ENCODE results near the gene STPG2. TPM values are rescaled to one million over a fixed set of nuclear protein-coding genes. Genes with fewer than 3 reads are reported as not detected.
"Not testable (repeated sequence)": the region's sequence is repeated elsewhere in the genome, so short reads cannot be mapped to it uniquely, and the experiment has no call there.

STPG2 gene
- total RNA-seq, 1 experiment from 2014 or later: 0.61 TPM

- Mint-ChIP-seq H3K27me3 (ENCODE audit: insufficient read depth, unreplicated experiment) (no peaks in the 10 kb centered on the region), H3K4me3 (ENCODE audit: unreplicated experiment) (no peak overlapping the region), H3K27ac (ENCODE audit: low read depth, unreplicated experiment) (no peak overlapping the region), H3K4me1 (ENCODE audit: insufficient read depth, unreplicated experiment) (no peaks in the 10 kb centered on the region), H3K36me3 (ENCODE audit: insufficient read depth, unreplicated experiment) (no peaks in the 10 kb centered on the region), H3K9me3 (ENCODE audit: unreplicated experiment) (no peaks in the 10 kb centered on the region)
- POLR2A ChIA-PET: no interaction called here
- intact Hi-C loops (cut with micrococcal nuclease): no loop called here
- BruUV-seq (replicated peaks): no TSS peak
- no peak for DNase-seq (ENCODE audit: unreplicated experiment)
- CTCF ChIA-PET: no interaction called here
- TF ChIP-seq CTCF (IDR thresholded peaks at IDR 0.05; ENCODE audit: unreplicated experiment): no peak
Measured at GRCh38 chr4:97643179-97643578, 500.1 kb downstream of the STPG2 start.

GRCh38 chr4:97639961-97640360, 503.3 kb downstream of the STPG2 start:
- DNase-seq (ENCODE audit: unreplicated experiment): no peak
- no peak for TF ChIP-seq CTCF (IDR thresholded peaks at IDR 0.05; ENCODE audit: unreplicated experiment)
- POLR2A ChIA-PET: interaction anchor here (0.6 kb wide), 1 partner anchor 484 kb away, joined by 5 read pairs; no protein-coding TSS in a partner anchor
- H3K4me1 Mint-ChIP-seq (ENCODE audit: insufficient read depth, unreplicated experiment): no peaks in the 10 kb centered on the region
- no peaks in the 10 kb centered on the region for H3K27me3 Mint-ChIP-seq (ENCODE audit: insufficient read depth, unreplicated experiment)
- H3K9me3 Mint-ChIP-seq (ENCODE audit: unreplicated experiment): no peaks in the 10 kb centered on the region
- BruUV-seq (replicated peaks): no TSS peak
- CTCF ChIA-PET: interaction anchor here (0.6 kb wide), 1 partner anchor 333 kb away, joined by 4 read pairs; no protein-coding TSS in a partner anchor
- H3K27ac Mint-ChIP-seq (ENCODE audit: low read depth, unreplicated experiment): no peak overlapping the region
- intact Hi-C loops (cut with micrococcal nuclease): no loop called here
- no peak overlapping the region for H3K4me3 Mint-ChIP-seq (ENCODE audit: unreplicated experiment)
- H3K36me3 Mint-ChIP-seq (ENCODE audit: insufficient read depth, unreplicated experiment): no peaks in the 10 kb centered on the region

DNA sequence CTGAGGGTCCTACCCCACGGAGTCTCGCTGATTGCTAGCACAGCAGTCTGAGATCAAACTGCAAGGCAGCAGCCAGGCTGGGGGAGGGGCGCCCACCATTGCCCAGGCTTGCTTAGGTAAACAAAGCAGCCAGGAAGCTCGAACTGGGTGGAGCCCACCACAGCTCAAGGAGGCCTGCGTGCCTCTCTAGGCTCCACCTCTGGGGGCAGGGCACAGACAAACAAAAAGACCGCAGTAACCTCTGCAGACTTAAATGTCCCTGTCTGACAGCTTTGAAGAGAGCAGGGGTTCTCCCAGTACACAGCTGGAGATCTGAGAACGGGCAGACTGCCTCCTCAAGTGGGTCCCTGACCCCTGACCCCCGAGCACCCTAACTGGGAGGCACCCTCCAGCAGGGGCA, 509.4 kb downstream of the STPG2 start:
- H3K27ac Mint-ChIP-seq (ENCODE audit: low read depth, unreplicated experiment); POLR2A ChIA-PET; intact Hi-C loops (cut with micrococcal nuclease); DNase-seq (ENCODE audit: unreplicated experiment); H3K4me1 Mint-ChIP-seq (ENCODE audit: insufficient read depth, unreplicated experiment); H3K27me3 Mint-ChIP-seq (ENCODE audit: insufficient read depth, unreplicated experiment); CTCF ChIA-PET; H3K9me3 Mint-ChIP-seq (ENCODE audit: unreplicated experiment); H3K4me3 Mint-ChIP-seq (ENCODE audit: unreplicated experiment); H3K36me3 Mint-ChIP-seq (ENCODE audit: insufficient read depth, unreplicated experiment); BruUV-seq (replicated peaks): not testable (repeated sequence)

GRCh38 chr4:97627750-97628149, 515.5 kb downstream of the STPG2 start:
- no peak overlapping the region for H3K4me3 Mint-ChIP-seq (ENCODE audit: unreplicated experiment)
- no peak for TF ChIP-seq CTCF (IDR thresholded peaks at IDR 0.05; ENCODE audit: unreplicated experiment)
- H3K4me1 Mint-ChIP-seq (ENCODE audit: insufficient read depth, unreplicated experiment): no peaks in the 10 kb centered on the region
- H3K27ac Mint-ChIP-seq (ENCODE audit: low read depth, unreplicated experiment): no peak overlapping the region
- POLR2A ChIA-PET: no interaction called here
- no peak for DNase-seq (ENCODE audit: unreplicated experiment)
- H3K36me3 Mint-ChIP-seq (ENCODE audit: insufficient read depth, unreplicated experiment): peaks cover 5% of the 10 kb centered on the region
- no peaks in the 10 kb centered on the region for H3K9me3 Mint-ChIP-seq (ENCODE audit: unreplicated experiment)
- intact Hi-C loops (cut with micrococcal nuclease): no loop called here
- no TSS peak for BruUV-seq (replicated peaks)
- CTCF ChIA-PET: interaction anchor here (0.7 kb wide), 1 partner anchor 30 kb away, joined by 3 read pairs; no protein-coding TSS in a partner anchor
- H3K27me3 Mint-ChIP-seq (ENCODE audit: insufficient read depth, unreplicated experiment): no peaks in the 10 kb centered on the region

GRCh38 chr4:97624204-97624603, 519.1 kb downstream of the STPG2 start:
- intact Hi-C loops (cut with micrococcal nuclease): no loop called here
- Mint-ChIP-seq H3K36me3 (ENCODE audit: insufficient read depth, unreplicated experiment) (peaks cover 5% of the 10 kb centered on the region), H3K9me3 (ENCODE audit: unreplicated experiment) (no peaks in the 10 kb centered on the region), H3K4me3 (ENCODE audit: unreplicated experiment) (no peak overlapping the region), H3K27ac (ENCODE audit: low read depth, unreplicated experiment) (no peak overlapping the region), H3K27me3 (ENCODE audit: insufficient read depth, unreplicated experiment) (no peaks in the 10 kb centered on the region), H3K4me1 (ENCODE audit: insufficient read depth, unreplicated experiment) (no peaks in the 10 kb centered on the region)
- TF ChIP-seq CTCF (IDR thresholded peaks at IDR 0.05; ENCODE audit: unreplicated experiment): no peak
- POLR2A ChIA-PET: no interaction called here
- BruUV-seq (replicated peaks): no TSS peak
- CTCF ChIA-PET: no interaction called here
- DNase-seq (ENCODE audit: unreplicated experiment): no peak
